ENCODE results near the gene JMJD4. TPM values are rescaled to one million over a fixed set of nuclear protein-coding genes. Genes with fewer than 3 reads are reported as not detected.

Gene JMJD4
- total and polyA plus RNA-seq, 12 donors = 8.6 to 57.5 (median 27.5) TPM

DNA sequence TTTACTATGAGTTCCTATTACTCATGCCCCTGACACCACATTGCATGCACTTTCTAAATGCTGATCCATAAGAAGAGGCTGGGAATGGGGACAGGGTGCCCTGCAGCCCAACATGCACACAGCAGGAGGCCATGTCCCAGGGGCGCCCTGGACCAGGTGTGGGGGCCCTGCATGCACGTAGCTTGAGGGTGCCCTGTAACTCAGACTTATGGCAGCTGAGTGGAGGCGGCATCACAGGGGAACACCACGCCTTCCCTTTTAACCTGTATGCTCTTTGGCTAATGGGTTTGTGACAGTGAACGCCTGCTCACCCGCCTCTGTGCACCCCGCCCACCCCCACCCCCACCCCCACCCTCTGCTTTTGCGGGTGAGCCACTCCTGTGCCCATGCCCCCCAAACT lies 36.2 kb upstream of the JMJD4 start:
- H3K9me3 ChIP-seq (replicated peaks in 1 of 3) = no peaks in the 10 kb centered on the region
- H3K36me3 ChIP-seq (replicated peaks in 1 of 2) = peaks cover 0 to 47% of the 10 kb centered on the region in 2 donors
- no peak overlapping the region for H3K27ac ChIP-seq
- DNase-seq = no peak
- H3K4me3 ChIP-seq = no peak overlapping the region
- intact Hi-C loops (cut with DNase I) = no loop called here
- TF ChIP-seq, protein P1, sequence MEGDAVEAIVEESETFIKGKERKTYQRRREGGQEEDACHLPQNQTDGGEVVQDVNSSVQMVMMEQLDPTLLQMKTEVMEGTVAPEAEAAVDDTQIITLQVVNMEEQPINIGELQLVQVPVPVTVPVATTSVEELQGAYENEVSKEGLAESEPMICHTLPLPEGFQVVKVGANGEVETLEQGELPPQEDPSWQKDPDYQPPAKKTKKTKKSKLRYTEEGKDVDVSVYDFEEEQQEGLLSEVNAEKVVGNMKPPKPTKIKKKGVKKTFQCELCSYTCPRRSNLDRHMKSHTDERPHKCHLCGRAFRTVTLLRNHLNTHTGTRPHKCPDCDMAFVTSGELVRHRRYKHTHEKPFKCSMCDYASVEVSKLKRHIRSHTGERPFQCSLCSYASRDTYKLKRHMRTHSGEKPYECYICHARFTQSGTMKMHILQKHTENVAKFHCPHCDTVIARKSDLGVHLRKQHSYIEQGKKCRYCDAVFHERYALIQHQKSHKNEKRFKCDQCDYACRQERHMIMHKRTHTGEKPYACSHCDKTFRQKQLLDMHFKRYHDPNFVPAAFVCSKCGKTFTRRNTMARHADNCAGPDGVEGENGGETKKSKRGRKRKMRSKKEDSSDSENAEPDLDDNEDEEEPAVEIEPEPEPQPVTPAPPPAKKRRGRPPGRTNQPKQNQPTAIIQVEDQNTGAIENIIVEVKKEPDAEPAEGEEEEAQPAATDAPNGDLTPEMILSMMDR (IDR thresholded peaks at IDR 0.05) = no peak
- TF ChIP-seq POLR2A (IDR thresholded peaks at IDR 0.05) = no peak
- H3K27me3 ChIP-seq = no peaks in the 10 kb centered on the region
- WGBS, 4 donors = 92 to 98% (median 96%) methylated on average over 3 to 8 of the region's 8 CpGs
- H3K4me1 ChIP-seq (replicated peaks in 1 of 2) = no peaks in the 10 kb centered on the region

DNA sequence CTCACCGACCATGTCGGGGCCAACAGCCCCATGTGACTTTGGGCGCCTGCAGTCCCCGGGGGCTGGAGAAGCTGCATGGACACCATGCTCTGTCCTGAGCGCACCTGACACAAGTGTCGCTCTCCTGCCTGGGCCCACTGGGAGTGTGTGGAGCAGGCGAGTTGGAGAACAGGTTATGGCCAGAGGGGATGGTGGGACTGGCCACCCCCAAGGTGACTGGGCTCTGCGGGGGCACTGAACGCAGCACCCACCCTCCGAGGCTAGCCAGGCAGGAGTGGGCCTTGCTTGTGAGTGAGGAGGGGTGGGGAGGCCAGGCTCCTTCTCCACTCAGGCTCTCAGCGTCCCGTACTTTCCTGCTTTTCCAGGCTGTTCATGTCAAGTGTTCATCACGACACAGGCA lies 35.7 kb upstream of the JMJD4 start:
- no peak for DNase-seq
- H3K4me1 ChIP-seq (replicated peaks in 1 of 2) = no peaks in the 10 kb centered on the region
- no peaks in the 10 kb centered on the region for H3K27me3 ChIP-seq
- H3K36me3 ChIP-seq (replicated peaks in 1 of 2) = peaks cover 0 to 43% of the 10 kb centered on the region in 2 donors
- H3K9me3 ChIP-seq (replicated peaks in 1 of 3) = no peaks in the 10 kb centered on the region
- WGBS, 4 donors = 94 to 100% (median 96%) methylated on average over 3 to 13 of the region's 13 CpGs
- H3K4me3 ChIP-seq = no peak overlapping the region
- TF ChIP-seq, protein P1 (IDR thresholded peaks at IDR 0.05) = no peak
- no peak for TF ChIP-seq POLR2A (IDR thresholded peaks at IDR 0.05)
- H3K27ac ChIP-seq = no peak overlapping the region
- intact Hi-C loops (cut with DNase I) = no loop called here

DNA sequence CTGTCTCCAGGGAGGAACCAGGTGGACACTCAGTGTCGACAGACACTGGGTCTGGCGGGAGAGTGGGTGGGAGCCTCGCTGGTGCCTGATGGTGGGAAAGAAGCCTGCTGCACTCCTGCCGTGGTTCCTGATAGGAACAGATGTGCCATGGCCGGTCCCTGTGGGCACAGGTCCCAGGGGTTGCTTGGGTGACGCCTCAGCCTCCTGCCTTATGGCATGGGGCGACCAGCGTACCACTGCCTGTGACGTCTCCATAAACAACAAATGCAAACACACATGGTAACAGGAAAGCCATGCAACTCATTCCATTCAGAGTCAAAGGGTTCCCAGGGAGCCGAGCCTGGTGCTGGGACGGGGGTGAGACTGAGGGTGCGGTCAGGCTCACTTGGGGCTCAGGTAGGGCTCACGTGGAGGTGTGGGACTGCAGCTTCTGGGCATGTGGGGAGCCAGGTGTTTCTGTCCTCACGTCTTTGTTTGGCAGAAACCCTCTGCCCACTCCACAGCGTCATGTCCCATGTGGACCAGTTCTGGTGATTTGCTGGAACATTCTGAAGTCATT lies 34.9 kb upstream of the JMJD4 start:
- H3K36me3 ChIP-seq (replicated peaks in 1 of 2) = peaks cover 0 to 46% of the 10 kb centered on the region in 2 donors
- DNase-seq = no peak
- no peak overlapping the region for H3K27ac ChIP-seq
- intact Hi-C loops (cut with DNase I) = loop anchor here in 1 of 2 donors (10.0 kb wide), 1 partner anchor 285 kb away; no protein-coding TSS in a partner anchor
- H3K9me3 ChIP-seq (replicated peaks in 1 of 3) = no peaks in the 10 kb centered on the region
- H3K4me1 ChIP-seq (replicated peaks in 1 of 2) = no peaks in the 10 kb centered on the region
- H3K27me3 ChIP-seq = no peaks in the 10 kb centered on the region
- 94 to 97% (median 96%) methylated on average over 11 to 15 of the region's 15 CpGs for WGBS, 4 donors
- no peak for TF ChIP-seq POLR2A (IDR thresholded peaks at IDR 0.05)
- TF ChIP-seq, protein P1 (IDR thresholded peaks at IDR 0.05) = no peak
- H3K4me3 ChIP-seq = no peak overlapping the region

- Histone ChIP-seq H3K27ac (no peak overlapping the region), H3K36me3 (replicated peaks in 1 of 2) (peaks cover 0 to 53% of the 10 kb centered on the region in 2 donors), H3K27me3 (no peaks in the 10 kb centered on the region), H3K4me1 (replicated peaks in 1 of 2) (no peaks in the 10 kb centered on the region), H3K9me3 (replicated peaks in 1 of 3) (no peaks in the 10 kb centered on the region), H3K4me3 (no peak overlapping the region)
- no peak for DNase-seq
- no peak for TF ChIP-seq POLR2A (IDR thresholded peaks at IDR 0.05)
- TF ChIP-seq, protein P1 (IDR thresholded peaks at IDR 0.05) = no peak
- intact Hi-C loops (cut with DNase I) = loop anchor here in 1 of 2 donors (10.0 kb wide), 1 partner anchor 284 kb away; no protein-coding TSS in a partner anchor
- WGBS, 4 donors = 82 to 94% (median 91%) methylated on average over 10 to 20 of the region's 20 CpGs
These were observed 34.2 kb upstream of the JMJD4 start for GRCh38 chr1:227769047-227769935.

All from adrenal gland (tissue), 12 donors.